ENCODE measurements around the gene FOXF1. TPM values are rescaled to one million over a fixed set of nuclear protein-coding genes. Genes with fewer than 3 reads are reported as not detected.

The FOXF1 gene
- total RNA-seq, 2 donors from 2014 or later, result not detected

DNA sequence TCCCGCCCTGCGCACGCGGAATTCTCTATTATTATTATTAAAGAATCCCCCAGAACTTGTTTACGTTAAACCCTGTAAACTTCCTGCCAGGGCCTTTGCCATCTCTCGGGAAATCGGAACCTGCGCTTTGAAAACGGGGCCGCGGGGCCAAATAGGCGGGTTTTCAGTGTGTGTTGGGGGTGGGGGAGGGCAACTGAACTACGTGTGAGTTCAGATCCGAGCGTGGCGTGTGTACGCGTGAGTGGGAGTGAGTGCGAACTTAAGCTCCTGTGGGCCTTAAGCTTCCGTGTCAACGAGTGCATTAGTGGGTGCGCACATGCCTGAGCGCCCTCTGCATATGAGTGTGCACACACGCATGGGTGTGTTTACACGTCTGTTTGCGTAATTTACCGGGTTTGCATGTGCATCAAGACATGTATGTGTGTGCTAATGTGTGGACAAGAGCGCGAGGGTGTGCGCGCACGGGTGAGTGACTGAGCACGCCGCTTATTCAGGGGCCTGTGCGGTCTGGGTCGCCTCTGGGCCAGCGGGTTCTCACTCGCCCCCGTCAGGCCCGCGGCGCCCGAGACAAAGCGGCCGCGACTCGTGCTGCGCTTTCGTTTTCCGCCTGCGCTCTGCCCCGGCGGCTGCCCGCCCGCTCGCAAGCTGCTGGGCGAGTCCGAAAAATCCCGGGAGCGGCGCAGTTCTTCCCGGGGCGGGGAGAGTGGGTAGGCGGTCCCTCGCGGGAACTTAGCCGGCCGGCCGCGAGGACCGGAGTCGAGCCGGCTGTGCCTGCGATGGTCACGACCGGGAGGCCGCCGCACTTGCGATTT is 1.2 kb upstream of the FOXF1 start:
- Histone ChIP-seq H3K27me3 (ENCODE audit: control insufficient read depth, insufficient read depth, low read length, poor library complexity, severe bottlenecking) (peaks cover 100% of the 10 kb centered on the region), H3K9ac (ENCODE audit: extremely low read depth, low read length, poor library complexity, severe bottlenecking) (no peak overlapping the region), H3K36me3 (ENCODE audit: control insufficient read depth, insufficient read depth, low read length) (no peaks in the 10 kb centered on the region), H3K9me3 (ENCODE audit: control insufficient read depth, low read length) (no peaks in the 10 kb centered on the region), H3K4me3 (ENCODE audit: low read length) (peak overlapping the region; percentile 29), H3K4me1 (ENCODE audit: control insufficient read depth, insufficient read depth, low read length) (no peaks in the 10 kb centered on the region), H3K27ac (ENCODE audit: low read depth, low read length) (no peak overlapping the region)
- Mint-ChIP-seq H3K4me1 (peaks cover 14% of the 10 kb centered on the region), H3K9me3 (no peaks in the 10 kb centered on the region), H3K27ac (no peak overlapping the region), H3K36me3 (ENCODE audit: low read depth) (no peaks in the 10 kb centered on the region), H3K4me3 (peak overlapping the region; percentile 36), H3K27me3 (ENCODE audit: insufficient read depth) (peaks cover 99% of the 10 kb centered on the region)
- TF ChIP-seq, protein P1, sequence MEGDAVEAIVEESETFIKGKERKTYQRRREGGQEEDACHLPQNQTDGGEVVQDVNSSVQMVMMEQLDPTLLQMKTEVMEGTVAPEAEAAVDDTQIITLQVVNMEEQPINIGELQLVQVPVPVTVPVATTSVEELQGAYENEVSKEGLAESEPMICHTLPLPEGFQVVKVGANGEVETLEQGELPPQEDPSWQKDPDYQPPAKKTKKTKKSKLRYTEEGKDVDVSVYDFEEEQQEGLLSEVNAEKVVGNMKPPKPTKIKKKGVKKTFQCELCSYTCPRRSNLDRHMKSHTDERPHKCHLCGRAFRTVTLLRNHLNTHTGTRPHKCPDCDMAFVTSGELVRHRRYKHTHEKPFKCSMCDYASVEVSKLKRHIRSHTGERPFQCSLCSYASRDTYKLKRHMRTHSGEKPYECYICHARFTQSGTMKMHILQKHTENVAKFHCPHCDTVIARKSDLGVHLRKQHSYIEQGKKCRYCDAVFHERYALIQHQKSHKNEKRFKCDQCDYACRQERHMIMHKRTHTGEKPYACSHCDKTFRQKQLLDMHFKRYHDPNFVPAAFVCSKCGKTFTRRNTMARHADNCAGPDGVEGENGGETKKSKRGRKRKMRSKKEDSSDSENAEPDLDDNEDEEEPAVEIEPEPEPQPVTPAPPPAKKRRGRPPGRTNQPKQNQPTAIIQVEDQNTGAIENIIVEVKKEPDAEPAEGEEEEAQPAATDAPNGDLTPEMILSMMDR (conservative IDR thresholded peaks at IDR 0.05), result no peak
- WGBS, 2 experiments (ENCODE audit: insufficient coverage in 1 of 2, insufficient read length in 1 of 2), result 1 to 3% methylated on average over 25 to 79 of the region's 79 CpGs
- peak; percentile 78 for DNase-seq

DNA sequence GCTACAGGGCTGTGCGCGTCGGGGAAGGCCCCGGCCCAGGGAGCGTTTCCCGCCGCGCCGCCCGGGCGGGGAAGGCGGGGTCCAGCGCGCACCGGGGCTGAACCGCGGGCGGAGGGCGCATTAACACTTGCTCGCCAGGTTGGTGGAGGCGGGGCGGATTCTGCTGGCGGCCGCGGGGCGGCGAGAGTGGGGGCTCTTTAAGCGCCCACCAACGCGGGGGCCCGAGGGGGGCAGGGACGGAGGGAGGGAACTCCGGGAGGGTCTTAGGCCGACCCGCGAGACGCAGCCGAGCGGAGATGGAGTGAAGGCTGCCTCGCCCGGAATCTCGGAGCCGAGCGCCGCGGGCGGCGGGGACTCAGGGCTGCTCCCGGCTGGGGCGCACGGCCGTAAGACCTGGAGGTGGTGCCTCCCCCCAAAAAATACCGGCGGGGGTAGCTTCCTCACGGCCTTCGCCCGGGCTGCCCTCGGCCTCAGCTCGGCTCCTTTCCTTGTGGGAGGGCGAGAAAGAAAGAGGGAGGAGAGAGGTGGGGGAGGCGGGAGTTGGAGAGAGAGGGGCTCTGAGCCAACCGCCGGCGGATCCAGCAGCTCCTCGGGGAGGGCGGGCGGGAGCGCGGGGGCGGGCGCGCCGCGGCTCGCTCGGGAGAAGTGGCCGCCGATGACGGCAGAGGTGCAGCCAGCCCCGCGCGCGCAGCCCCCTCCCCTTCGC is 415 bp upstream of the FOXF1 start:
- Histone ChIP-seq H3K4me1 (ENCODE audit: control insufficient read depth, insufficient read depth, low read length) (no peaks in the 10 kb centered on the region), H3K27me3 (ENCODE audit: control insufficient read depth, insufficient read depth, low read length, poor library complexity, severe bottlenecking) (peaks cover 100% of the 10 kb centered on the region), H3K9ac (ENCODE audit: extremely low read depth, low read length, poor library complexity, severe bottlenecking) (no peak overlapping the region), H3K4me3 (ENCODE audit: low read length) (peak overlapping the region; percentile 29), H3K9me3 (ENCODE audit: control insufficient read depth, low read length) (no peaks in the 10 kb centered on the region), H3K36me3 (ENCODE audit: control insufficient read depth, insufficient read depth, low read length) (no peaks in the 10 kb centered on the region), H3K27ac (ENCODE audit: low read depth, low read length) (no peak overlapping the region)
- Mint-ChIP-seq H3K9me3 (no peaks in the 10 kb centered on the region), H3K27ac (no peak overlapping the region), H3K27me3 (ENCODE audit: insufficient read depth) (peaks cover 99% of the 10 kb centered on the region), H3K4me3 (peak overlapping the region; percentile 36), H3K4me1 (peaks cover 14% of the 10 kb centered on the region), H3K36me3 (ENCODE audit: low read depth) (no peaks in the 10 kb centered on the region)
- TF ChIP-seq, protein P1 (conservative IDR thresholded peaks at IDR 0.05), result no peak
- WGBS, 2 experiments (ENCODE audit: insufficient coverage in 1 of 2, insufficient read length in 1 of 2), result 0 to 4% methylated on average over 5 to 69 of the region's 84 CpGs
- DNase-seq, result peak; percentile 79

DNA sequence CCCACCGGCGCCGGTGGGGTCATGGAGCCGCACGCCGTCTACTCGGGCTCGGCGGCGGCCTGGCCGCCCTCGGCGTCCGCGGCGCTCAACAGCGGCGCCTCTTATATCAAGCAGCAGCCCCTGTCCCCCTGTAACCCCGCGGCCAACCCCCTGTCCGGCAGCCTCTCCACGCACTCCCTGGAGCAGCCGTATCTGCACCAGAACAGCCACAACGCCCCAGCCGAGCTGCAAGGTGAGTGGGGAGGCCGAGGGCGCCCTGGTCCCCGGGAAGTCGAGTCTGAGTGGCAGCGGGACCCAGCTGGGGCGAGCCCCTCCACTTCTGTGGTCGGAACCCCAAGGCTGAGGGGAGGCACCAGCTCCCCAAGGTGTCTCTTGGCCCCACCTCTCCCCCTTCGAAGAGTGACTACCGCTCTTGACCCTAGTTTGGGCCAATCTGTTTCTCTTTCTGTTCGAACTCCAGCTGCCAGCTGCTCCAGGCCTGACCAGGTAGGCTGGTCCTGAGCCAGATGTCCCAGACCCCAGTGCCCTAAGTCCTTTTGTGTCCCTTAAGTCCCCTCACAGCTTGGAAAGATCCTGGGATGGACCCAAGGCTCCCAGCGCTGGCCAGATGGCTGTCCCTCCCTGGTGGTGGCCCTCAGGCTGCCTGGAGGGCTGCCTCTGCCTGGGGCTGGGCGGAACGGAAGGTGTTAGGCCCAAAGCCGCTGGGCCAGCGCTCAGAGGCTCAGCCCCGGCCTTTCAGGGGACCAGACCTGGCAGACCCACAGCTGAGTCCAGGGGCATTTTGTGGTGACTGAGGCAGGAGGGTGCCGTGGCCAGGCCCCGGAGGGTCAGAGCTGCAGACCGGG is 1.2 kb downstream of the FOXF1 start:
- H3K27me3 Mint-ChIP-seq (ENCODE audit: insufficient read depth), result peaks cover 100% of the 10 kb centered on the region
- H3K4me3 ChIP-seq (ENCODE audit: low read length), result no peak overlapping the region
- H3K9me3 Mint-ChIP-seq, result no peaks in the 10 kb centered on the region
- peak; percentile 67 for DNase-seq
- H3K27me3 ChIP-seq (ENCODE audit: control insufficient read depth, insufficient read depth, low read length, poor library complexity, severe bottlenecking), result peaks cover 100% of the 10 kb centered on the region
- H3K9ac ChIP-seq (ENCODE audit: extremely low read depth, low read length, poor library complexity, severe bottlenecking), result no peak overlapping the region
- WGBS, 2 experiments (ENCODE audit: insufficient coverage in 1 of 2, insufficient read length in 1 of 2), result 11 to 13% methylated on average over 27 to 44 of the region's 44 CpGs
- peak overlapping the region; percentile 26 for H3K4me3 Mint-ChIP-seq
- no peaks in the 10 kb centered on the region for H3K36me3 ChIP-seq (ENCODE audit: control insufficient read depth, insufficient read depth, low read length)
- H3K4me1 Mint-ChIP-seq, result peaks cover 13% of the 10 kb centered on the region
- H3K9me3 ChIP-seq (ENCODE audit: control insufficient read depth, low read length), result no peaks in the 10 kb centered on the region
- H3K27ac Mint-ChIP-seq, result no peak overlapping the region
- H3K4me1 ChIP-seq (ENCODE audit: control insufficient read depth, insufficient read depth, low read length), result peaks cover 2% of the 10 kb centered on the region
- TF ChIP-seq, protein P1 (conservative IDR thresholded peaks at IDR 0.05), result no peak
- H3K27ac ChIP-seq (ENCODE audit: low read depth, low read length), result no peak overlapping the region
- no peaks in the 10 kb centered on the region for H3K36me3 Mint-ChIP-seq (ENCODE audit: low read depth)

All from endodermal cell (in vitro differentiated cells).